Measurements from ENCODE around the gene CACNA1H.

CACNA1H gene

GRCh38 chr16:1123525-1124230 is 29.2 kb upstream of the CACNA1H start:
- no peak for DNase-seq

DNA sequence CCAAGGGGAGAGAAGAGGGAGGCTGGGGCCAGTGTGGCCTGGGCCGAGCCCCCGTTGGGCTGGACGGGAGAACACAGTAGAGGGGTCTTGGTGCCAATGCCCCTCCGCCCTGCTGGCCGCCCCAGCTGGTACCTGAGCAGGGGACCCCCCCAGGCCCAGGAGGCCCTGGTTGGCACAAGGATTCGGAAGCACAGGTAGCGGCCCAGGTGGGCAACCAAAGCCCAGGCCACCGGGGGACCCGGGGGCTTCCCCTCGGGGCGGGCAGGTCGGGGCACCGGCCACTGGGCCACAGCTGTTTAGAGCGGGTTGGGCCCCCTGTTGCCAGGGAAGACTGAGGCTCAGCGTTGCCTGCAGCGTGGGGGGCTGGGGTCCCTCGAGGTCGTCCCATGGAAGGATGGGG is 28.6 kb upstream of the CACNA1H start:
- DNase-seq: no peak

- no peak for DNase-seq
Measured at GRCh38 chr16:1124795-1125194, 28.1 kb upstream of the CACNA1H start.

DNA sequence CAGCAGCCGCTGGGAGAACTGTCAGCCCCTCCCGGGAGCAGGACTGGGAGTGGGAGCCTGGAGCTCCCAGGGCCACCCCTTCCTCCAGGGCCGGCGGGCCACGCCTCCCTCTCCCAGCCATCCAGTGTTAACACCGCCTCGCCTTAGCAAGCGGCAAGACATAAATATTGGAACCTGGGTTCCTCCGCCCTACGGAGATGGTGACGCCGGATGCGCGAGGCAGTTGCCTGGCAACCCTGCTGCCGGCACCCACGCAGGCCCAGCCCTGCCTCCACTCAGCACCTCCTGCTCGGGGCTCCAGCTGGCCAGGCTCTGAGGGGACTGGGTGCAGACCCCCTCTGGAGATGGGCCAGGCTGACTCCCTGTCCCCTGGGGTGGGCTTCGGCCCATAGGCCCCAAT is 27.4 kb upstream of the CACNA1H start:
- DNase-seq: peak in 1 of 2 experiments; percentile 43

- no peak for DNase-seq
Measured at GRCh38 chr16:1126044-1126443, 26.9 kb upstream of the CACNA1H start.

- no peak for DNase-seq
Measured at GRCh38 chr16:1126586-1126985, 26.3 kb upstream of the CACNA1H start.

DNA sequence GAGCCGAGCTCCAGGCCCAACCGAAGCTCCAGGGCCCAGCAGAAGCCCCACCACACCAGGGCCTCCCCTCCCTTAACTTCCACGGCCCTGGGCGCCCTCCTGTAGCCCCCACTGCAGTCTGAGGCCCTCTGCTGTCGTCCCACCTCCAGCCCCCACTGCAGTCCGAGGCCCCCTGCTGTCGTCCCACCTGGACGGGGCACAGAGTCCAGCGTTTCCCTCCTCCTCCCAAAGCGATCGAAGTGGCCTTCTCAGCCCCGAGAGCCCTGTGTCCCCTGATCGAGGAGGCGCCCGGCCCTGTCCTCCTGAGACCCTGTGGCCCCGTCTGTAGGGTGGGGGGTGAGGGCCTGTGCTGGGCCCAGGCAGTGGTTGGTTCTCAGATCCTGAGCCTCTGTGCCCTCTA is 25.8 kb upstream of the CACNA1H start:
- DNase-seq: no peak

- no peak for DNase-seq
Measured at GRCh38 chr16:1127971-1128715, 24.8 kb upstream of the CACNA1H start.

- DNase-seq: no peak
Measured at GRCh38 chr16:1129106-1129960, 23.6 kb upstream of the CACNA1H start.

- DNase-seq: no peak
Measured at GRCh38 chr16:1130382-1130781, 22.5 kb upstream of the CACNA1H start.

DNA sequence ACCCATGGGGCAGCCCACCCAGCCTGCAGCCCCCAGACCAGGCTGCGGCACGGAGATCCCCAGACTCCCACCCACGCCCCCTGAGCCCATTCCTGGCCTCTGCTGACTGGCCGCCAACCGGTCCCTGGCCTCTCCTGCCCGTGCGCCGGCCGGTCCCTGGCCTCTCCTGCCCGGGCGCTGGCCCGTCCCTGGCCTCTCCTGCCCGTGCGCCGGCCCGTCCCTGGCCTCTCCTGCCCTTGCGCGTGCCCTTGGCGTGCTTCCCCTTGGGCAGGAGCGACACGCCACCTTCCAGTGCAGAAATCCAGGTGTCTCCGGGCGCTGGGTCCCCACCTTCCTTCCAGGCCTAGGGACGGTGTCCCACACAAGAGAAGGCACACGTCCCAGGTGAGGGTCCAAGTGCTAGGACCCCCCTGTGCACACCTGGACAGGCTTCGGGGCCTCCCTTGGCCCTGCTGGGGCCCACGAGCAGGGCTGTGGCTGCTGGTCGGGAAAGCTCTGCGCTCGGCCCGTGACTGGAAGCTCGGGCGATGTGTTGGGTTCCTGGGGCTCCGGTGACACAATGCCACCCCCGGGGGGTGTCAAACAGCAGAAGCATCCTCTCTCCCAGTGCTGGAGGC is 21.4 kb upstream of the CACNA1H start:
- no peak for DNase-seq

- DNase-seq: no peak
Measured at GRCh38 chr16:1132431-1132830, 20.5 kb upstream of the CACNA1H start.

DNA sequence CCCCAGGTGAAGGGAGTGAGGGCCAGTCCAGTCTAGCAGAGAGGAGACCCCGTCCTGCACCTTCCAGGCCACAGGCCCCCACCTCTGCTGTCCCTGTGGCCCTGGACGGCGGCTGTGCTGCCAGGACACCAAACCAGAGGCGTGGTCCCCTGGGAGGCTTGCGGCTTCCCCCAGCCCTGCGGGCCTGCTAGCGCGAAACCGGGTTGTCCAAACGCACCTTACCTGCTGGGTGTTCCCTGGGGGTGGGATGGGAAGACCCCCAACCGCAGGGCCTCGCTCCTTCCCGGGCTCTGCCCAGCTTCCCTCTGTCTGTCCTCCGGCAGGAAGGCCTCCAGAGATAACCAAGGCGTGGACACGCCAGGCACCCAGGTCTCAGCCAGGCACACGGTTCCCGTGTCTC is 19.6 kb upstream of the CACNA1H start:
- no peak for DNase-seq

GRCh38 chr16:1133810-1134520 is 18.9 kb upstream of the CACNA1H start:
- no peak for DNase-seq

DNA sequence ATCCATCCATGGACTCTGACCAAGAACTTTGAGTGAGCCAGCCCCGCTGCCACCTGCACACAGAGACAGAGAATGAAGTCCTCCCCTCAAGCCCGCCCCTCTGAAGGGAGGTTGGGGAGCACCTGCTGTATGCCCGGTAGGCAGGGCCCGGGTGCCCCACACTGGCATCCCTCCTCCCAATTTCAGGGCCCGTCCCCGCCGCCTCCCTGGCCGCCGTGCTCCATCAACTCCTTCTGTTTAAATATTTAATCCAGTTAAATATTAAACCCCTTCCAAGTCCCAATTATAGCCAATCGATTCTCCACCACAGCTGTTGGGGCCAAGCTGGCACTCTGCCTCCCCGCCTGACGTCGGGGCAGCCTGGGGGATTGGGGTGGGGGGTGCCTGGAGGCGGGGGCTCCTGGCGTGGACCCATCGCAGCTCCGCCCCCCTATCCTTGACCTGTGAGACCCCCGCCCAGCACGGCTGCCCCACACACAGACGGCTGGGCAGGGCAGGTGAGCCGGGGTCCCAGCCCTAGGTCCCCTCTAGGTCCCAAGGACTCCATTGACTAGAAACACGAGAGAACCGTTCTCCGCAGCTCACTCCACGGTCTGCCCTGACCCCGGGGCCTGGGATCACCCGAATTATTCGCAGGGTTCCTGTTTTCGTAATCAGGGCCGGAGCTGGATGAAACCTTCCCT is 18.0 kb upstream of the CACNA1H start:
- no peak for DNase-seq

GRCh38 chr16:1135459-1135825 is 17.5 kb upstream of the CACNA1H start:
- DNase-seq: no peak

- DNase-seq: no peak
Measured at GRCh38 chr16:1137604-1138003, 15.3 kb upstream of the CACNA1H start.

DNA sequence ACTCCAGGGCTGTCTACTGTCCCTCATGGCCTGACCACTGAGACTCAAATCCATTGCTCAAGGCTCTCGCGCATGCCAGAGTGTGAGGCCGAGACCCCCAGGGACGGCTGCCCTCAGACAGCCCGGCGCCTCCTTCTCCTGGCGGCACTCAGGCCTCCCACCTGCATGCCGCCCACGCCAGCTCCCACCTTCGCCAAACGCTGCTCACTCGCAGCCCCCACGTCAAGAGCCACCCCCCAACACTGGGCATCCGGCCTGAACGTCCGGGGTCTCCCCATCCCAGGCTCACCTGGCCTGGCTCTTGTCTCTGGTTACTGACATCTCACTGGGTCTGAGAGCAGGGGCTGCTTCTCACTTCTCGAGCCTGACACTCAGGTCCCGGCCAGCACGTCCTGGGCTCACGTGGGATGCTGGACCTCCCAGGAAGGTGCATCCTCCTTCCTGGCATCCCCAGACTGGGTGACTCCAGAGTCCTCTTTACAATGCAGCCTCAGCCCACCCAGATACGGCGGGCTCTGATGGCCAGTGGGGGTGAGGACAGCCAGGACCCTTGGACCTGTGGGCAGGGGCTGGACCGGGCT is 12.2 kb upstream of the CACNA1H start:
- DNase-seq: no peak

DNA sequence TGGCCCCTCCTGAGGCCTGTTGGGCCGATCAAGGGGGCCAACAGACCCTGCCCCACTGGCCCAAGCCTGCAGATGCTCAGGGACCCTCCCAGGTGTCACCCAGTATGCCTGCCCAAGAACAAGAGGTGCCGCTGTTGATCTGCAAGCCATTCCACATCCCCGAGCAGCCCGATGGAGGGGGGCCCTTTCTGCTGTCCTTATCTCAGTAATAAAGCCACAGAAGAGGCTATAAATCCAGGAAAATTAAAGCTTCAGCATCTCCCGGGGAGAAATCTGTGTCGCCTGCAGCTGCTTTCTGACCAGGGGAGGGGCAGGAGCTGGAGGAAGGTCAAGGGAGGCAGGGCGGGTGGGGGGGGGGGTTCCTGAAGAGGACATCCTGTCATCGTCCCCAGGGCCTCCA is 11.7 kb upstream of the CACNA1H start:
- DNase-seq: no peak

GRCh38 chr16:1141716-1142115 is 11.2 kb upstream of the CACNA1H start:
- DNase-seq: no peak

DNA sequence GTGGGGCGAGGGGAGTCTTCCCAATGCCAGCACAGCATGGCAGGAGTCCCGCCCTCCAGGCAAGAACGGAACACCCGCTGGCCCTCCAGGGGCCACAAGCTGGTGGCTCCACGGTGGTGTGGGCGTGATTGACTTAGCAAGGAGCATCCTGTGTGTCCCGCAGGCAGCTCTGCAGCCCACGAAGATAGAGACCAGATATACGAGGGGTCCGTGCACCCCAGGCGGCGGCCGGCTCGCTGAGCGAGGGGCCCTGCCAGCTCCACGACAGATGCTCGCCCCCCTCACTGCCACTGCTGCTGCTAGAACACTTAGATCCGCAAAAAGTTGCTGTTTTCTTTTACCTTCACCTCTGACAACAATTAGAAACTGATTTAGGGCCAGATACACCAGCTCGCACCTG is 10.0 kb upstream of the CACNA1H start:
- no peak for DNase-seq

All from activated T-cell treated with anti-CD3 and anti-CD28 coated beads, Interleukin-2, amount 50 U/mL, for 48 hours (primary cell).